GM19328 (cell line): ENCODE measurements around the gene SYNE2.
"Not testable (repeated sequence)": the region's sequence is repeated elsewhere in the genome, so short reads cannot be mapped to it uniquely, and the experiment has no call there.

Experiments
- ATAC-seq: cut with Tn5 transposase; IDR thresholded peaks from one replicate; pipeline ENCODE4 v1.9.1; 2021; ENCODE audit warnings: mild to moderate bottlenecking, moderate library complexity; ENCODE audit not compliant: unreplicated experiment

Gene SYNE2

DNA sequence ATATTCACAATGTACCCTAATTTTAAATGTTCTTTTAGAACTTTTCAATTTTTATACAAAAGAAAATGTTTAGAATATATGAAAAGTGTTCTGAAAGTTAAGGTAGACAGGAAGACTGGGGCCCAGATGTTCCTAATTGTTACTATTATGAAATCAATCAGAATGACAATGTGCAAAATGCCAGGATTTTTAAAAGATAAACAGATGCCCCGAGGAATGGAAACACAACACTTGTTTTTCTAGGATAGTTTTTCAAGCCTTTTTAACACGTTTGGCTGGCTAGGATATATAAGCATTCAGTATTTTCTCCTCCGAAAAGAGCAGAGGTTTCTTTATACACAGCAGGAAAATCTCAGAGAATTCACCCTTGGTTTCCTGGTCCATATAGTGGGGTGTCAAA is 334.5 kb downstream of the SYNE2 start:
- no peak for ATAC-seq

DNA sequence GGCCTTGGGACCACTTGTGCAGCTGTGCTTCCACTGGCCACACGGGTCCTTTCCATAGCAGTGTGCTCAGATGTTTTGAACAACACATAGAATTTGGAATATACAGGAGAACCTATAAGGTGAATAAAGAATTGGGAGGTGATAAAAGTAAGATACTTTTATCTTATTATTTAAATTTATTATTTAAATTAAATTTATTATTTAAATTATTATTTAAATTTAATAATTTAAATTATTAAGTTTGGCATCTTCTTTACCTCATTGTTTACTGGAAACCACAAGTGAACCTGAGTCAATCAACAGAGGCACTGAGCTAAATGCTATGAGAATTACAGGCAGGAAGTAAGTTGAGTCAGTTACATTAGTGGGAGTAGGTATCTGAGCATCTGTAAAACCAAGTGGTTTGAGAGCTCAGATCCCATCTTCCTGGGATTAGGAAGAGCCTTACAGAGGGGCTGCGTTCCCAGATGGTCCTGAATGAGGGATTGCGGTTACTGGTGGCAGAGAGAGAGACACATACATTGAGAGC is 338.2 kb downstream of the SYNE2 start:
- ATAC-seq, result no peak

DNA sequence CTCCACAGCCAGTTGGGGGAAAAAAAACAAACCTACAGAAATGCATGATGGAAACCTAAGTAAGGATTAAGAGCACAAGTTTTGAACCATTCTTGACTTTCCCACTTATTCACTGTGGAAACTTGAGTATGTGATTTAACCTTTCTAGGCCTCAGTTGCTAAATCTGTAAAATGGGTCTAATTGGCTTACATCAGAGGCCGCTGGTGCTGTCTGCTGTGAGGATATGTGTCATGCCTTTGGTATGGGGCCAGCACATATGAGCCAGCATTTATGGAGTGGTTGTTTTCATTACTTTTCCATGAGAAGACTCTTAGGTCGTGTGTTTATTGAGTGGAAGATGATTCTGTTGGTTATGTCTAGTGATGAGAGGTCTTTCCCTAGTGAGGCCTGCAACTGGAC is 339.0 kb downstream of the SYNE2 start:
- no peak for ATAC-seq

DNA sequence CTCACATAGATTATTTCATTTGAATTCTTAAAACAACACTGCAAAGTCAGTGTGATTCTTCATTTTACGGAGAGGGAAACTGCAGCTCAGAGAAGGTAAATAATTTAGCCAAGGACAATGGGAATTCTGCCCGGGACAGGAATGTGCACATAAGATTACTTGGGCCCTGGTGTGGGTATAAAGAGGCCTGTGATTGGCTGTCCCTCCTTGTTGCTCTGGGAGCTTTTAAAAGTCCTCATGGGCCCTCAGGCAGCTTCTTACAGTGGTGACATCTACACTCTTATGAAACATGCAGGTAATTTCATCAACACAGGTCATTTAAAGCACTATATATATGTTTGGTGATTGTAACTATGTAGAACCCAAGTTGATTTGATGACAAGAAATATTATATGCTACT is 341.0 kb downstream of the SYNE2 start:
- ATAC-seq, result no peak

DNA sequence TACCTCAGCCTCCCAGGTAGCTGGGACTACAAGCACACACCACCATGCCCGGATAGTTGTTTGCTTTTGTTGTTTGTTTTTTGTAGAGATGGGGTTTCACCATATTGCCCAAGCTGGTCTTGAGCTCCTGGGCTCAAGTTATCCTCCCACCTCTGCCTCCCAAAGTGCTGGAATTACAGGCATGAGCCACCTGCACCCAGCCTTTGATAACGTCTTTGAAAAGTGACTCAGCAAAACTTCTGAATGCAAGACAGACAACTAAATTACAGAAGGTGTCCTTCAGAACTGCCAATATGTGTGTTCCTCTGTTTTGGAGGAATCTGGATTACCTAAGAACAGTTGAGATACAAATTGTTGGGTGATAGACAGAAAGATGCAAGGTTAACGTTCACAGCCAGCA is 341.6 kb downstream of the SYNE2 start:
- ATAC-seq, result no peak

DNA sequence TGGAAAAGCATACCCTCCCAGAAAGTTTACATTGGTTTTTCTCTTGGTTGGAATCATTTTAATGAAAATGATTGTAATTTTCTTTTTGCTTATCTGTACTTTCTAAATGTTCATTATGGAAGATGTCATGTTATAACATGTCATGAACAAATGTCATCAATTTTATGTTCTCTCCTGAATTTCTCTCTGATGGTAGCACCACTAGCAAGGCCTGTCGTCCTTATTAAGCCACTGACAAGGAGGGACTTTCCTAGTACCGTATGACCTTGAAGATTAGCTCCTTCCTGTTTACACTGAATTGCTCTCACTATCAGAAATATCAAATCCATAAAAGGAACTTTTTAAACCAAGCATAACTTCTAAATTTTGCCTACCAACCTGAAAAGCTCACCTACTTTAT is 342.4 kb downstream of the SYNE2 start:
- ATAC-seq, result no peak

DNA sequence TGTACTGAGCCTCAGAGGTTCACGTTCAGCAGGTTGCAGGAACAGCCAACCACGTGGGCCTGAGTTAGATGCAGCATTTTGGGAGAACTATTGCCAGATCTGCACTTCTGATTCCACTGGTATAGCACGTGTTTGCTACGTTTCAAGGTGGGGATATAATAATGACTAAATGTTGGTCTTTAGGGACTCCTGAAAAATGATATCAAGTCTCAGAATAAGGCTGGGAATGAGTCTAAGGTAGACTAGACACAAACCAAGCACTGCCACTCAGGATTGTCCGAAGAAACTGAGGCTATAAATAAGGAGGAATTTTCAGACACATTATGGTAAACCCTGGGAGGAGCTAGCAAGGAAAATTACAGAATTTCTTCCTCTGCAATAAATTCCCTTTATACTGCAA is 343.3 kb downstream of the SYNE2 start:
- ATAC-seq, result no peak

DNA sequence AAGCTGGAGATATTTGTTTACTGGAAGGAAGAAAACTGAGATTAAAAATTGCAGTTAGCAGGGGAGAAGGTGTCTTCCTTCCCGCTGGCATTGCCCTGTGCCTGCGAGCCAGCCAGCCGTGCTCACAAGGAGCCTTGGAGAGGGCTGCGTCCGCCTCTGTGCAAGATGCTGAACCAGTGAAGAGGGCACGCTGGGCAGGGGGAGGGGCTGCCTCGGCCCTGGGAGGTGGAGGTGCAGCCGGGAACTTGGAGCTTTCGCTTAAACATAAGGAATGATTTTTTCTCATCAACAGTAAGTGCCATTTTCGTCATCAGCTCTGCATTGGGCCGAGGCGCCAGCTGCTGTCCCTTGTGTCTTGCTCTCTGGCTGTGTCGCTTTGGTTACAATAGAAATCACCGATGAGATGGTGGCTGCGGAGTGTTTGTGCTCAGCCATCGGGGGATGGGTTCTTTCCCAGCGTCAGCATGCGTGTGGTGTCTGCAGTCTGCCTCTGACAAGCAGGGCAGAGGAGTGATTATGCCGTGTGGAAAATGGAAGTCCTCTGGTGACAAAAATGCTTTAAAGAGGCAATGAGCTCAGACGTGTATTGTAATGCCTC is 344.1 kb downstream of the SYNE2 start:
- no peak for ATAC-seq

DNA sequence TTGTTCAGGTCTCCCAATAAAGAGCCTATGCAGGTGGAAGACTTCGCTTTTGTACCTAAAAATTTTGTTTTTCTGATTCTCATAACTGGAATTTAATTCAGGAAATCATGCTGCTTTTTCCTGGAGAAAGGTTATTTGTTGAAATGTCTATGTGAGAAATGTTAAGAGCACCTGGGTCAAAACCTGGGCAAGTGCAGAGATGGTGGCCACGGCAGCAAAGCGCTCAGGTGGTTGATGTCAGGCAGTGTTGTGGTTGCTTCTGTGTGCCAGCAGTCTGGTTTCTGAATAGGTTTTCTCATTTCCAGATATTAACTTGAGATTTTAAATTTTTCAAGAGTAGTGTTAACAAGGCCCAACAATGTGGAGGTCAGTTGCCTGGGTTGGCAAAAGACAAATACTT is 345.2 kb downstream of the SYNE2 start:
- ATAC-seq, result no peak

DNA sequence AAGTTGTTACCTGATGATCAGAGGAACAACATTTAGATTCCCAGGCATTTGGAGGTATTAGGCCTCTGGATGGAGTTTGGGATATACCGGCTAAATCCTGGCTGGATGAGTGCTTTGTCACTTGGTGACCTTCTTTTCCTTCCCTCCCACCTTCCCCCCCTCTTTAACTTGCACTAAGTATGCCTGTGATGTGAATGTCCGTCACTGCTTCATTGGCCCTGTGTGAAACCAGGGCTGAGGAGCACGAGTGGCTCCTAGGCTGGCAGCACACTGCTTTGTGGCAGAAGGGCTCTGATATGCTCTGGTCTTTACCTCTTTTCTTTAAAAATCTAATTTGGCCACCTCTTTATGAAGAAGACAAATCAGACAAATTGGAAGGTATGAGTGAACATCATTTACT is 345.7 kb downstream of the SYNE2 start:
- ATAC-seq, result no peak

DNA sequence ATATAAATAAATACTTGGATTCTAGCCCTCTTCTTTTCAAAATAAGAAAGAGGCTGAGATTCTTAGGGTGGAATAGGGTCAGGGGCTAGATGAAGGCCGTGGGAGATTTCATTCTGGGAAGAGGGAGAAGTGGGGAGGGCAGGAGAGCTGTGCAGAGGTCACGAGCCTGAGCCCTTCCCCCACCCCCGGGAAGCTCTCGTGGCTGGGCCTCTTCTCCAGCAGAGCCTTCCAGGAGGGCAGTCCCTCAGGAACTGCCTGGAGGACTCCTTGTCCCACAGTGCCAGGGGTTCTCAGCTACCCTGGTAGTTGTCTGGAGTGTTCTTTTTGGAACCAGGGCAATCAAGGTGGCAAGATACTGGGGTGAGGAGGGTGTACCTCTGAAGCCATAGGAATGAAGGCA is 347.4 kb downstream of the SYNE2 start:
- no peak for ATAC-seq

DNA sequence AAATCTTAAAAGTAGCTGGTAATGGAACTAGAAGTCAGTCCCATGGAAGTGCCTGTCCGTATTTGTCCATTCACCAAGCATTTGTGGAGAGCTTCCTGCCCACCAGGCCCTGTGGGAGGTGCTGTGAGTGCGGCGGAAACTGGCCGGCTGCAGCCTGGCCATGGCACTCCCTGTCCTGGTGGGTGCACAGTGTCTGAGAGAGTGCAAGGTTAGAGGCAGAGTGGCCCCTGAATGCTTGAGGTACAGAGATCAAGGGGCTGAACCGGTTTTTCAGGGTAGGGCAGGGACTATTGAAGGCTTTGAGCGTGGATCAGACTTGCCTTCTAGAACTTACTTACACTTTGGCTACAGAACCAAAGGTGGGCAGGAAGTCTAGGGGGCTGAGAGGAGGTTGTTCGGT is 348.5 kb downstream of the SYNE2 start:
- no peak for ATAC-seq

DNA sequence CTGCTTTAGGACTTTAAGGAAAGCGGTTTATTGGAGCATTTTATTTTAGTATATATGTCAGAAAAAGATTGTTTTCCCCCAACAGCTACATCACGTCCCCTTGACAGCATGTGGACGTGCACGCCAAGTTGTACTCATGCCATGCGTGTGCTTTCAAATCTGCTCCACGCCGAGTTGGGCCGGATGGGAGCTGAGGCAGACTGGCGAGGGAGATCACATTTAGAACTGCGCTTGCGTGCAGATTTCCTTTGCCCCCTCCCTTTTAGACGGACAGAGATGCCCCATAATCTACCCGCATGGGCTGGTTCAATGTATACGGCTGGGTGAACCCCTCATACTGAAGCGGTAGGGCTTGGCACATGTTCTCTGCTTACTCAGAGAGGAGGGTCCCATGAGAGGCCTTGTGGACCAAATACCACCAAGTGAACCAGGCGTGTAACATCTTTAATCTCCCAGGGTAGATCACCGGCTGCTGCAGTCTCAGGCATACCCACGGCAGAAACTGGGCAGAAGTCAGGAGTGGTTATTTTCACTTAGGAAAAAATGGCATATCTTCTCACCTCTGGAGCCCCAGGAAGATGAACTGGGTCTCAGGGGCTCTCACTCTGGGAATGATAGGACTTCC is 349.2 kb downstream of the SYNE2 start:
- ATAC-seq, result no peak

DNA sequence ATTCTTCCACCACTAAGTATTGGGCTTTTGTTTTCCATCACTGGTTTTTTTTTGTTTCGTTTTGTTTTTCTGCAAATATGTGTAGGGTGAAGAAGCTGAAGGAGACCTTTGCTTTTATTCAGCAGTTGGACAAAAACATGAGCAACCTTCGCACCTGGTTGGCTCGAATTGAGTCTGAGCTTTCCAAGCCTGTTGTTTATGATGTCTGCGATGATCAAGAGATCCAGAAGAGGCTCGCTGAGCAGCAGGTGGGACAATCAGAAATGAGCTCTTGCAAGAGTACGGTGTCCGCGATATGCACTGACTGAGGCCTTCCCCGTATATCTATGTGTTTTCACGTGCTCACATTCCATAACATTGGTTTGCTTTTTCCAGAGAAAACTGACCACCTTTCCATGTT is 349.9 kb downstream of the SYNE2 start:
- no peak for ATAC-seq

DNA sequence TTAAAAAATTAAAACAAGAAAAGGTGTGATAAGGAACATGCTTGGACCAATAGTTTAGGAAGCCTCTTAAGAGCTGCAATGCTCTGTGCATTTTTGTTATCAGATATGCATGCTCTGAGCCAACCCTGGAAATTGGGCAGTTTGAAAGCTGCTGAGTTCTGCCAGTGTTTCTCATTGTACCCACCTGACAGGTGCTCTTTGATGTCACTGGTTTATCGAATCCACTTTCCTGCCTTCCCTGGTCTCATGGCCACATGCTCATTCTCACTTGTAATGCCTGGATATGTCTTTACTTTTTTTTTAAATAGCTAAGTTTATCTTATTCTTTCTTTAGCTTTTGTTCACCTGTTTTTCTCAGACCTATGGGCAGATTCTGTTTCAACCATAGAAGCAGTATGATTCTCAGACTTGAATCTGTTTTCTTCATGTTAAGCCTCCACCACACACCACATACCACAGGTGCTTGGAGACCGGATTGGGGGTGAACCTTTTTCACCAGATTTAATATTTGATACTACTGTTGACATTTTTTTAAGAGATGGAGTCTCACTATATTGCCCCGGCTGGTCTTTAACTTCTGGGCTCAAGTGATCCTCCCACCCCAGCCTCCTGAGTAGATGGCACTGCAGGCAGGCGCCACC is 350.7 kb downstream of the SYNE2 start:
- no peak for ATAC-seq

DNA sequence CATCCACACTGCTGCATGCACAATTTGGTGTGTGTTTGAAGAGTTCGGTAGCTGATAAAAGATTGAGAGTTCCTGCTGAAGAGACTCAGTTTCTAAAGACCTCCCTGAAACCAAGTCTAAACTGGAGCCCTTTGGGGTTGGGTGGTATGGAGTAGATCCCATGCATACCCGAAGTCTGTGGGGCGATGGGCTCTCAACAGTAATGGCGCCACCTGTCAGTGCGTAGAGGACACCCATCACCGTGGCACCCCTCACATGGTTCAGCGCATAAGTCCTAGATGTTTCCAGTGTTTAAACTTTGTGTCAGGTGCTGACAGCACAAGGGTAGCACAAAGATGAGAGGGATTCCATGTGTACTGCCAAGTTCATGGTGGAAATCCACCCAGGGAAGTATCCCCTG is 355.5 kb downstream of the SYNE2 start:
- ATAC-seq, result no peak

DNA sequence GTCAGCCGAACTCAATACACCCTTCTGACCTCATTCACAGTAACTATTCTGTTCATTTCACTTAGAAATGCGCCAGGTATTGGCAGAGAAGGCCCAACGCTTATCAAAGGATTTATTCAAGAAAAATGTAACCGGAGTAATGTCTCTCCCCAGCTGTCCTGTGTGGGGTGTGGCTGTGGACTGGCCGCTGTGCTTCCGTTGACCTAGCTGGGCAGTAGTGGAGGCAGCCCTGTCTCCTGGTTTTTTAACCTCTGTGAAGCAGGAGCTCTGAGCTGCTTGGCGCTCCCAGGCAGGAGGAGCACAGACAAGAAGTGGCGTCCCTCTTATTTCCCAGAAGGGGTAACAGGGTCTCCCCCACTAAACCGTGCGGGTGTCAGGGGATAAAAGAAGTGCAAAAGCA is 356.2 kb downstream of the SYNE2 start:
- ATAC-seq, result no peak

DNA sequence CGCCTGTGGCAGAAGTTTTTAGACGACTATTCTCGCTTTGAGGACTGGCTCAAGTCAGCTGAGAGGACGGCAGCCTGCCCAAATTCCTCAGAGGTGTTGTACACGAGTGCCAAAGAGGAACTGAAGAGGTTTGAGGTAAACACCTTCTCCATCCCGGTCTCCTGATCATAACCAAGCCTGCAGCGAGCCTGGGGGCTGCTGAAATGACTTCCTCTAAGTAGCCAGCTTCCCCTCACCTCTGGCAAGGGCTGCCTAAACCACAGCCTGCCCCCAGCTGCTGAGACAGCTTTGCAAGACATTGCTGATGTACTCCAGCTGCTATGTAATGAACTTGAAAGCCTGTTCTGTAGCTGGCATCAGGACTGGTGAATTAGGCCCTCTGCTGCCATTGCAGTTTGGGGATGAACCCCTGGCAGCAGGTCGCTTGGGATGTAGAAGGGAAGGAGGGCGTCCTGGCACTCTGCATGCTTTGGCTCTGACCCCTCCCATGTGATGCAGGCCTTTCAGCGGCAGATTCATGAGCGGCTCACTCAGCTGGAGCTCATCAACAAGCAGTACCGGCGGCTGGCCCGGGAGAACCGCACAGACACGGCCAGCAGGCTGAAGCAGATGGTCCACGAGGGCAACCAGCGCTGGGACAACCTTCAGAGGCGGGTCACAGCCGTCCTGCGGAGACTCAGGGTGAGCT is 356.8 kb downstream of the SYNE2 start:
- no peak for ATAC-seq

DNA sequence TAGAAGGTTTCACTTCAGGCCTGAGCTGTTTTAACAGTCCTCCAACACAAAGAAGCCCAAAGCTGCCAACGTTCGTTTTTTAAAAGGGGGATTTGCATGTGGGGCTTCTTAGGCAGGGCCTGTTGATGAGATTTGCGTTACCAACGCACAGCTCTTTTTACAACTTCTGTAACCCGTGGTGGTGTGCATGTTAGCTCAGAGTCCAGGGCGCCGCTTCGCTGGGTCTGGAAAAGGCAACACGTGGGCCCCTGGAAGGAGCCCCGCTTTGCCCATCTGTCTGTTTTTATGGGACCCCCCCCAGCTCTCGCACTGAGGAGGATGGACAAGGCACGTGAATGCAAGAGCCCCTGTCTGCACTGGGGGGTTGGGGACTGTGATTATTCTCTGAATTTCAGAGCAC is 357.4 kb downstream of the SYNE2 start:
- no peak for ATAC-seq

DNA sequence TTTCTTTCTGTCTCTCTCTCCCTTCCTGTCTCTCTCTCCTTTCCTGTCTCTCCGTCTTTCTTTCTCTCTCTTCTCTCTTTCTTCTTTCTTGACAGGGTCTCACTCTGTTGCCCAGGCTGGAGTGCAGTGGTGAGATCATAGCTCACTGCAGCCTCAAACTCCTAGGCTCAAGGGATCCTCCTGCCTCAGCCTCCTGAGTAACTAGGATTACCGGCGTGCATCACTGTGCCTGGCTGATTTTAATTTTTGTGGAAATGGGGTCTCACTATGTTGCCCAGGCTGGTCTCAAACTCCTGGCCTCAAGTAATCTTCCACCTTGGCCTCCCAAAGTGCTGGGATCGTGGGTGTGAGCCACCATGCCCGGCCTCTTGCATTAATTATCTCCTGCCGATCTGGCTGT is 358.1 kb downstream of the SYNE2 start:
- not testable (repeated sequence) for ATAC-seq

DNA sequence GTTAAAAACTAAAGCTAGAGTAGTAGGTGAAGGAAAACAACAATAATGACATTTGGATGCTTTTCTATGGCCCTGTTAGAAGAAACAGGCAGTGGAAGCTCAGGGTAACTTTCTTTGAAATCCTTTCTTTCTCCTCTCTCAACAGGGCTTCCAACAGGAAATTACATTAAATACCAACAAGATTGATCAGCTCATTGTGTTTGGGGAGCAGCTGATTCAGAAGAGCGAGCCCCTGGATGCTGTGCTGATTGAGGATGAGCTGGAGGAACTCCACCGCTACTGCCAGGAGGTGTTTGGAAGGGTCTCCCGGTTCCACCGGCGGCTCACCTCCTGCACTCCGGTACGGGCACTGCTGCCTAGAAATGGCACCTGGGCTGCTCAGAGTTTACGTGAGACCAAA is 359.9 kb downstream of the SYNE2 start:
- no peak for ATAC-seq

DNA sequence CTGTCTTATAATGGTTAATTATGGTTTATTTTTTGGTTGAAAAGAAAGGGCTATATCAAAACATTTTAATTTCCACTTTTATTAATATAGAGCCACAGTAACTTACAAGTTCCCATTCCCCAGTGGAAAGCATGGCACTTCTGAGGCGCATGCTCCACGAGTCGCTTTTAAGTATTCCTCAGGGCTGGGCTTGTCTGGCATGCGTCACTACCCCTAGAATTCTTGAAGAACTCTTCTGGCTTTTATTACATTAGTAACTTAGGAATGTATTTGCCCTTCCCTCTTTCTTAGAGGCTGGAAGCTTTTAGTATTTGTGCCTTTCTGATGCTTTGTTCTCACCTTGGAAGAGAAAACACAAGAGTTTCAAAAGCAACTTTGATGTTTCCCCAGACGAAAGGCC is 360.3 kb downstream of the SYNE2 start:
- no peak for ATAC-seq
